HEK293 (cell line): ENCODE measurements around the gene AHCTF1.

Experiments
- ZNF621 ChIP-seq: fragments of 450-650 bp; formaldehyde crosslinking; IDR thresholded peaks from 2 replicates; pipeline ENCODE4 v1.5.1; 2017; ENCODE audit warnings: missing biosample characterization, missing genetic modification characterization
- TF ChIP-seq, protein P1 (sequence below): fragments of 450-650 bp; formaldehyde crosslinking; IDR thresholded peaks from 2 replicates; pipeline ENCODE4 v1.5.1; 2016; ENCODE audit warnings: missing biosample characterization, missing genetic modification characterization

DNA sequence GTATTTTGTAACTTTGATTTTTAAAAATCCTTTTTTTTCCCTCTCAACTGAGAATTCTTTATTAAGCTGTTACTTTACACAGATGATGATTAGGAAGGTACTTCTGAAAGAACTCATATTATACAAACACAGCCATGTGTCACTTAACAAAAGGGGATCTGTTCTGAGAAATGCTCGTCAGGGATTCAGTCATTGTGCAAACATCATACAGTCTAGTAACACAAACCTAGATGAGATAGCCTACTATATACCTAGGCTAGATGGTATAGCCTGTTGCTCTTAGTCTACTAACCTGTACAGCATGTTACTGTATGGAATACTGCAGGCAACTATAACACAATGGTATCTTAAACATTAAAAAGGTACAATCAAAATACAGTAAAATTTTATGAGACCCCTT, 24.9 kb downstream of the AHCTF1 start:
- TF ChIP-seq, protein P1, sequence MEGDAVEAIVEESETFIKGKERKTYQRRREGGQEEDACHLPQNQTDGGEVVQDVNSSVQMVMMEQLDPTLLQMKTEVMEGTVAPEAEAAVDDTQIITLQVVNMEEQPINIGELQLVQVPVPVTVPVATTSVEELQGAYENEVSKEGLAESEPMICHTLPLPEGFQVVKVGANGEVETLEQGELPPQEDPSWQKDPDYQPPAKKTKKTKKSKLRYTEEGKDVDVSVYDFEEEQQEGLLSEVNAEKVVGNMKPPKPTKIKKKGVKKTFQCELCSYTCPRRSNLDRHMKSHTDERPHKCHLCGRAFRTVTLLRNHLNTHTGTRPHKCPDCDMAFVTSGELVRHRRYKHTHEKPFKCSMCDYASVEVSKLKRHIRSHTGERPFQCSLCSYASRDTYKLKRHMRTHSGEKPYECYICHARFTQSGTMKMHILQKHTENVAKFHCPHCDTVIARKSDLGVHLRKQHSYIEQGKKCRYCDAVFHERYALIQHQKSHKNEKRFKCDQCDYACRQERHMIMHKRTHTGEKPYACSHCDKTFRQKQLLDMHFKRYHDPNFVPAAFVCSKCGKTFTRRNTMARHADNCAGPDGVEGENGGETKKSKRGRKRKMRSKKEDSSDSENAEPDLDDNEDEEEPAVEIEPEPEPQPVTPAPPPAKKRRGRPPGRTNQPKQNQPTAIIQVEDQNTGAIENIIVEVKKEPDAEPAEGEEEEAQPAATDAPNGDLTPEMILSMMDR (tag by site-specific recombination), result no peak
- no peak for TF ChIP-seq ZNF621
